OCI-LY7 (cell line): Measurements from ENCODE around the gene TGFB1I1. TPM values are rescaled to one million over a fixed set of nuclear protein-coding genes. Genes with fewer than 3 reads are reported as not detected.

Experiments
- BruUV-seq: library from RNA; stranded (reverse); fragments of 400-500 nt; replicated peaks from 2 replicates; lab custom pipeline; 2021; lab: Mats Ljungman, UMichigan
- CTCF ChIA-PET: fragments of 300-600 bp; sonication (Branson Sonifier 250); formaldehyde crosslinking; loops from one replicate; lab custom pipeline; 2022; ENCODE audit warnings: antibody characterized with exemption; ENCODE audit not compliant: unreplicated experiment; lab: Charles Lee
- POLR2A ChIA-PET: fragments of 300-600 bp; sonication (Branson Sonifier 250); formaldehyde crosslinking; loops from one replicate; lab custom pipeline; 2022; ENCODE audit warnings: antibody characterized with exemption; lab: Charles Lee
- DNase-seq: peaks from one replicate; pipeline ENCODE4 v3.0.0-alpha.2; 2015; ENCODE audit warnings: low spot score
- H2AFZ ChIP-seq: fragments of 200-600 bp; sonication (generic), shearing (Covaris generic); 2 replicates; pipeline ENCODE4 v1.6.1; 2014; ENCODE audit warnings: mild to moderate bottlenecking, antibody characterized with exemption, low read length, moderate library complexity
- H3K27ac ChIP-seq: fragments of 200-600 bp; sonication (generic); 2 replicates; pipeline ENCODE4 v1.5.1; 2014; ENCODE audit warnings: mixed run types, low read depth, mild to moderate bottlenecking, moderate library complexity, low read length, inconsistent platforms; ENCODE audit not compliant: poor library complexity, severe bottlenecking
- H3K36me3 ChIP-seq: fragments of 200-600 bp; sonication (generic); 2 replicates; pipeline ENCODE4 v1.6.1; 2014; ENCODE audit warnings: mild to moderate bottlenecking, antibody characterized with exemption, low read length, moderate library complexity, mixed read lengths; ENCODE audit not compliant: insufficient read depth
- H3K4me1 ChIP-seq: fragments of 200-600 bp; sonication (generic); 2 replicates; pipeline ENCODE4 v1.5.1; 2014; ENCODE audit warnings: mild to moderate bottlenecking, low read length; ENCODE audit not compliant: insufficient read depth, poor library complexity, severe bottlenecking
- H3K4me2 ChIP-seq: fragments of 200-600 bp; sonication (generic); 2 replicates; pipeline ENCODE4 v1.6.1; 2014; ENCODE audit warnings: mild to moderate bottlenecking, low read length
- H3K4me3 ChIP-seq: fragments of 200-600 bp; sonication (generic); 2 replicates; pipeline ENCODE4 v1.5.1; 2014; ENCODE audit warnings: mild to moderate bottlenecking, low read depth, low read length; ENCODE audit not compliant: poor library complexity, severe bottlenecking
- H3K79me2 ChIP-seq: fragments of 200-600 bp; sonication (generic); 2 replicates; pipeline ENCODE4 v1.6.1; 2016; ENCODE audit warnings: low read depth, mild to moderate bottlenecking, low read length, moderate library complexity, mixed read lengths; ENCODE audit not compliant: insufficient read depth
- H3K9me2 ChIP-seq: fragments of 200-600 bp; sonication (generic); 2 replicates; pipeline ENCODE4 v1.6.1; 2016; ENCODE audit warnings: mild to moderate bottlenecking, low read length, mixed read lengths; ENCODE audit not compliant: insufficient read depth
- H3K9me3 ChIP-seq: fragments of 200-600 bp; sonication (generic); 2 replicates; pipeline ENCODE4 v1.6.1; 2014; ENCODE audit warnings: mild to moderate bottlenecking, mixed run types, low read length, mixed read lengths
- H4K20me1 ChIP-seq: fragments of 200-600 bp; sonication (generic); 2 replicates; pipeline ENCODE4 v1.6.1; 2014; ENCODE audit warnings: mild to moderate bottlenecking, antibody characterized with exemption, low read length, moderate library complexity, mixed read lengths; ENCODE audit not compliant: insufficient read depth
- EZH2phosphoT487 ChIP-seq: fragments of 200-600 bp; sonication (generic); IDR thresholded peaks from 2 replicates; pipeline ENCODE4 v1.6.1; 2018; ENCODE audit warnings: low read depth, borderline replicate concordance, mild to moderate bottlenecking, mixed run types, antibody characterized with exemption, low read length, moderate library complexity, mixed read lengths
- intact Hi-C: fragments of 100-400 bp; cut with micrococcal nuclease; formaldehyde crosslinking; loops from one replicate; pipeline ENCODE4 v1.10.0; 2022; ENCODE audit not compliant: unreplicated experiment
- total RNA-seq, 2 experiments: library from RNA; depleted of rRNA in 1 of 2; stranded (reverse); fragments of >200 nt in 1 of 2; shearing (Covaris generic) in 1 of 2; gene quantifications; 2 replicates each; pipeline ENCODE4 v1.2.3, GENCODE V29; 2014 to 2022
- TF ChIP-seq, protein P1 (sequence below): fragments of 200-600 bp; sonication (generic); conservative IDR thresholded peaks from 2 replicates; pipeline ENCODE4 v1.5.1; 2014; ENCODE audit warnings: mild to moderate bottlenecking, antibody characterized with exemption, low read length, moderate library complexity, mixed read lengths

The TGFB1I1 gene
- total RNA-seq, 2 experiments from 2014 or later = 0.38 to 0.73 TPM

DNA sequence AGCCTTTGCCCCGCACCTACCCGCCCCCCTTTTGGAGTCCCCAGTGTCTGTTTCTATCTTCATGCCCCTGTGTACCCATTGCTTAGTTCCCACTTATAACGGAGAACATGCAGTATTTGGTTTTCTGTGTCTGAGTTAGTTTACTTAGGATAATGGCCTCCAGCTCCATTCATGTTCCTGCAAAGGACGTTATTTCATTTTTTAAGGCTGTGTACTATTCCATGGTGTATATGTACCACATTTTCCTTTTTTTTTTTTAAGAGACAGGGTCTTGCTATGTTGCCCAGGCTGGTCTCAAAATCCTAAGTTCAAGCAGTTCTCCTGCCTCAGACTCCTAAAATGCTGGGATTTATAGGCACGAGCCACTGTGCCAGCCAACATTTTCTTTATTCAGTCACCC lies 4.1 kb upstream of the TGFB1I1 start:
- ChIA-PET POLR2A (no interaction called here), CTCF (no interaction called here)
- no peak overlapping the region for H2AFZ ChIP-seq
- H3K4me2 ChIP-seq = no peak overlapping the region
- no peaks in the 10 kb centered on the region for H4K20me1 ChIP-seq
- no peaks in the 10 kb centered on the region for H3K9me2 ChIP-seq
- H3K79me2 ChIP-seq = no peaks in the 10 kb centered on the region
- DNase-seq = no peak
- intact Hi-C loops = no loop called here
- peaks cover 10% of the 10 kb centered on the region for H3K4me1 ChIP-seq
- H3K9me3 ChIP-seq = no peaks in the 10 kb centered on the region
- H3K27ac ChIP-seq = no peak overlapping the region
- no TSS peak for BruUV-seq
- no peak overlapping the region for H3K4me3 ChIP-seq
- H3K36me3 ChIP-seq = no peaks in the 10 kb centered on the region
- no peak for TF ChIP-seq EZH2phosphoT487
- TF ChIP-seq, protein P1, sequence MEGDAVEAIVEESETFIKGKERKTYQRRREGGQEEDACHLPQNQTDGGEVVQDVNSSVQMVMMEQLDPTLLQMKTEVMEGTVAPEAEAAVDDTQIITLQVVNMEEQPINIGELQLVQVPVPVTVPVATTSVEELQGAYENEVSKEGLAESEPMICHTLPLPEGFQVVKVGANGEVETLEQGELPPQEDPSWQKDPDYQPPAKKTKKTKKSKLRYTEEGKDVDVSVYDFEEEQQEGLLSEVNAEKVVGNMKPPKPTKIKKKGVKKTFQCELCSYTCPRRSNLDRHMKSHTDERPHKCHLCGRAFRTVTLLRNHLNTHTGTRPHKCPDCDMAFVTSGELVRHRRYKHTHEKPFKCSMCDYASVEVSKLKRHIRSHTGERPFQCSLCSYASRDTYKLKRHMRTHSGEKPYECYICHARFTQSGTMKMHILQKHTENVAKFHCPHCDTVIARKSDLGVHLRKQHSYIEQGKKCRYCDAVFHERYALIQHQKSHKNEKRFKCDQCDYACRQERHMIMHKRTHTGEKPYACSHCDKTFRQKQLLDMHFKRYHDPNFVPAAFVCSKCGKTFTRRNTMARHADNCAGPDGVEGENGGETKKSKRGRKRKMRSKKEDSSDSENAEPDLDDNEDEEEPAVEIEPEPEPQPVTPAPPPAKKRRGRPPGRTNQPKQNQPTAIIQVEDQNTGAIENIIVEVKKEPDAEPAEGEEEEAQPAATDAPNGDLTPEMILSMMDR = no peak

GRCh38 chr16:31470615-31471014 lies 1.3 kb upstream of the TGFB1I1 start:
- Histone ChIP-seq H3K9me3 (no peaks in the 10 kb centered on the region), H3K4me2 (no peak overlapping the region), H4K20me1 (no peaks in the 10 kb centered on the region), H3K9me2 (no peaks in the 10 kb centered on the region), H3K36me3 (no peaks in the 10 kb centered on the region), H3K27ac (no peak overlapping the region), H3K4me1 (peaks cover 10% of the 10 kb centered on the region), H2AFZ (no peak overlapping the region), H3K4me3 (no peak overlapping the region), H3K79me2 (no peaks in the 10 kb centered on the region)
- no TSS peak for BruUV-seq
- POLR2A ChIA-PET = no interaction called here
- TF ChIP-seq, protein P1 = no peak
- no peak for TF ChIP-seq EZH2phosphoT487
- no peak for DNase-seq
- intact Hi-C loops = no loop called here
- CTCF ChIA-PET = no interaction called here

GRCh38 chr16:31471241-31471874 lies 594 bp upstream of the TGFB1I1 start:
- Histone ChIP-seq H3K79me2 (no peaks in the 10 kb centered on the region), H3K4me1 (peaks cover 10% of the 10 kb centered on the region), H3K36me3 (no peaks in the 10 kb centered on the region), H3K4me2 (no peak overlapping the region), H3K9me3 (no peaks in the 10 kb centered on the region), H3K4me3 (no peak overlapping the region), H4K20me1 (no peaks in the 10 kb centered on the region), H2AFZ (no peak overlapping the region), H3K27ac (no peak overlapping the region), H3K9me2 (no peaks in the 10 kb centered on the region)
- intact Hi-C loops = no loop called here
- no peak for DNase-seq
- POLR2A ChIA-PET = no interaction called here
- TF ChIP-seq, protein P1 = no peak
- TF ChIP-seq EZH2phosphoT487 = no peak
- CTCF ChIA-PET = no interaction called here
- no TSS peak for BruUV-seq
